GM23338 (cell line): ENCODE measurements around the gene BRSK2. TPM values are rescaled to one million over a fixed set of nuclear protein-coding genes. Genes with fewer than 3 reads are reported as not detected.
A peak's percentile ranks its signal among the peaks of the same experiment; 100 is the strongest.

Source experiments
- ATAC-seq: fragments of 200-7000 bp; cut with Tn5 transposase; 3 replicates; pipeline ENCODE4 v1.9.1; 2020
- DNase-seq: peaks from one replicate; pipeline ENCODE4 v3.0.0-alpha.2; 2015; ENCODE audit warnings: low spot score
- H2AFZ ChIP-seq: fragments of 200-600 bp; sonication (generic); 2 replicates; pipeline ENCODE4 v1.8.0; 2016; ENCODE audit warnings: antibody characterized with exemption, mild to moderate bottlenecking, moderate library complexity
- H3F3A ChIP-seq: fragments of 200-600 bp; sonication (generic); replicated peaks from 2 replicates; pipeline ENCODE4 v1.8.0; 2017; ENCODE audit warnings: antibody characterized with exemption, mixed run types, low read depth
- H3K27ac ChIP-seq: fragments of 200-600 bp; sonication (generic); 2 replicates; pipeline ENCODE4 v1.6.1; 2016; ENCODE audit warnings: low read depth
- H3K27me3 ChIP-seq: fragments of 200-600 bp; sonication (generic); 2 replicates; pipeline ENCODE4 v1.8.0; 2016; ENCODE audit warnings: mild to moderate bottlenecking, mixed run types, moderate library complexity; ENCODE audit not compliant: insufficient read depth
- H3K36me3 ChIP-seq: fragments of 200-600 bp; sonication (generic); 2 replicates; pipeline ENCODE4 v1.8.0; 2016; ENCODE audit warnings: mild to moderate bottlenecking; ENCODE audit not compliant: insufficient read depth
- H3K4me1 ChIP-seq: fragments of 200-600 bp; sonication (generic); 2 replicates; pipeline ENCODE4 v1.8.0; 2016; ENCODE audit warnings: mild to moderate bottlenecking, moderate library complexity; ENCODE audit not compliant: insufficient read depth
- H3K4me2 ChIP-seq: fragments of 200-600 bp; sonication (generic); 2 replicates; pipeline ENCODE4 v1.7.1; 2017; ENCODE audit warnings: mixed run types
- H3K4me3 ChIP-seq: fragments of 200-600 bp; sonication (generic); 2 replicates; pipeline ENCODE4 v1.6.1; 2016; ENCODE audit warnings: mixed run types
- H3K79me2 ChIP-seq: fragments of 200-600 bp; sonication (generic); replicated peaks from 2 replicates; pipeline ENCODE4 v1.8.0; 2017; ENCODE audit warnings: mild to moderate bottlenecking; ENCODE audit not compliant: insufficient read depth
- H3K9me2 ChIP-seq: fragments of 200-600 bp; sonication (generic); 2 replicates; pipeline ENCODE4 v1.8.0; 2017; ENCODE audit not compliant: insufficient read depth
- H4K20me1 ChIP-seq: fragments of 200-600 bp; sonication (generic); replicated peaks from 2 replicates; pipeline ENCODE4 v1.8.0; 2017; ENCODE audit warnings: mild to moderate bottlenecking; ENCODE audit not compliant: insufficient read depth
- H3K27ac Mint-ChIP-seq: 2 replicates; pipeline ENCODE4 v1.8.0; 2020; ENCODE audit warnings: inconsistent platforms, mild to moderate bottlenecking, moderate library complexity, mixed read lengths
- H3K27me3 Mint-ChIP-seq: 3 replicates; pipeline ENCODE4 v1.8.0; 2022; ENCODE audit warnings: low read depth, mild to moderate bottlenecking, moderate library complexity, mixed read lengths, inconsistent platforms; ENCODE audit not compliant: insufficient read depth, poor library complexity
- H3K36me3 Mint-ChIP-seq: 3 replicates; pipeline ENCODE4 v1.8.0; 2021; ENCODE audit warnings: low read depth, mild to moderate bottlenecking, inconsistent platforms, moderate library complexity, mixed read lengths
- H3K4me1 Mint-ChIP-seq: 3 replicates; pipeline ENCODE4 v1.8.0; 2020; ENCODE audit warnings: mild to moderate bottlenecking, inconsistent platforms, mixed read lengths
- H3K4me3 Mint-ChIP-seq: 3 replicates; pipeline ENCODE4 v1.8.0; 2021; ENCODE audit warnings: moderate library complexity, mild to moderate bottlenecking, inconsistent platforms, mixed read lengths
- H3K9me3 Mint-ChIP-seq: 3 replicates; pipeline ENCODE4 v1.8.0; 2020; ENCODE audit warnings: moderate library complexity, mild to moderate bottlenecking, inconsistent platforms, mixed read lengths
- JUNB ChIP-seq: IDR thresholded peaks from one replicate; pipeline ENCODE4 v1.6.1; 2016; ENCODE audit warnings: antibody characterized with exemption; ENCODE audit not compliant: unreplicated experiment
- STAT1 ChIP-seq: IDR thresholded peaks from one replicate; pipeline ENCODE4 v1.6.1; 2016; ENCODE audit warnings: antibody characterized with exemption; ENCODE audit not compliant: unreplicated experiment
- ZNF331 ChIP-seq: fragments of 250-450 bp; sonication (Bioruptor Pico); IDR thresholded peaks from 2 replicates; pipeline ENCODE4 v1.5.0; 2020; ENCODE audit warnings: low read depth, mild to moderate bottlenecking, moderate library complexity
- polyA plus RNA-seq: library from polyadenylated mRNA; unstranded; fragments of >200 nt; fragmentation: Nextera tagmentation; extraction: Ambion mirVana; gene quantifications from 2 replicates; pipeline ENCODE4 v1.2.1, GENCODE V29; 2016
- total RNA-seq: library from RNA; depleted of rRNA; stranded (reverse); fragments of >200 nt; shearing (Covaris generic); gene quantifications from 2 replicates; pipeline ENCODE4 v1.2.3, GENCODE V29; 2014
- TF ChIP-seq, protein P1 (sequence below), 2 experiments: fragments of 200-600 bp in 1 of 2; sonication (generic) in 1 of 2; conservative IDR thresholded peaks; 2 replicates each; pipeline versions ENCODE4 v1.5.1 to v1.6.1; 2016 to 2017; ENCODE audit warnings: antibody characterized with exemption in 2 of 2, low read depth in 2 of 2, mild to moderate bottlenecking in 2 of 2, moderate library complexity in 1 of 2
- TF ChIP-seq, protein P2 (sequence below): IDR thresholded peaks from 2 replicates; pipeline ENCODE4 v1.6.1; 2016; ENCODE audit warnings: antibody characterized with exemption
- TF ChIP-seq, protein P3 (sequence below): IDR thresholded peaks from one replicate; pipeline ENCODE4 v1.6.1; 2018; ENCODE audit warnings: antibody characterized with exemption; ENCODE audit not compliant: unreplicated experiment

BRSK2 gene
- total and polyA plus RNA-seq, 2 experiments from 2014 or later: 7.2 to 20.3 TPM

DNA sequence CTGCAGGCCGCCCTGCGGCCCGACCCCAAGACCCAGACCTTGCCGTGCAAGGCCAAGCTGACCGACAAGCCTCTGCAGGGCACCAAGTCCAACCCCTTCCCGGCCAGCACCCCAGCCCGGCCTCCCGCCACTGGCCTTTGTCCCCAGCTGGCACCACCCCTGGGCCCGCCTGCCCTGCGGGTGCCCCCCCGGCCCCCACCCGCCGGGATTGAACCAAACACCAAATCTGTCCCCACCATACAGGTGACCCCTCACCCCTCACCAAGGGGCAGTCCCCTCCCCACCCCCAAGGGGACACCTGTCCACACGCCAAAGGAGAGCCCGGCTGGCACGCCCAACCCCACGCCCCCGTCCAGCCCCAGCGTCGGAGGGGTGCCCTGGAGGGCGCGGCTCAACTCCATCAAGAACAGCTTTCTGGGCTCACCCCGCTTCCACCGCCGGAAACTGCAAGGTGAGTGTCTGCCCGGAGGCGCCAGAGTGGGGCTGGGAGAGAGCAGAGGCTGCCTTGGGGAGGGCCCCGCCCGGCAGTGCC lies 60.7 kb downstream of the BRSK2 start (continued):
- TF ChIP-seq, protein P1, sequence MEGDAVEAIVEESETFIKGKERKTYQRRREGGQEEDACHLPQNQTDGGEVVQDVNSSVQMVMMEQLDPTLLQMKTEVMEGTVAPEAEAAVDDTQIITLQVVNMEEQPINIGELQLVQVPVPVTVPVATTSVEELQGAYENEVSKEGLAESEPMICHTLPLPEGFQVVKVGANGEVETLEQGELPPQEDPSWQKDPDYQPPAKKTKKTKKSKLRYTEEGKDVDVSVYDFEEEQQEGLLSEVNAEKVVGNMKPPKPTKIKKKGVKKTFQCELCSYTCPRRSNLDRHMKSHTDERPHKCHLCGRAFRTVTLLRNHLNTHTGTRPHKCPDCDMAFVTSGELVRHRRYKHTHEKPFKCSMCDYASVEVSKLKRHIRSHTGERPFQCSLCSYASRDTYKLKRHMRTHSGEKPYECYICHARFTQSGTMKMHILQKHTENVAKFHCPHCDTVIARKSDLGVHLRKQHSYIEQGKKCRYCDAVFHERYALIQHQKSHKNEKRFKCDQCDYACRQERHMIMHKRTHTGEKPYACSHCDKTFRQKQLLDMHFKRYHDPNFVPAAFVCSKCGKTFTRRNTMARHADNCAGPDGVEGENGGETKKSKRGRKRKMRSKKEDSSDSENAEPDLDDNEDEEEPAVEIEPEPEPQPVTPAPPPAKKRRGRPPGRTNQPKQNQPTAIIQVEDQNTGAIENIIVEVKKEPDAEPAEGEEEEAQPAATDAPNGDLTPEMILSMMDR (conservative IDR thresholded peaks at IDR 0.05; ENCODE audit: low read depth in 2 of 2): no peak
- no peak for TF ChIP-seq STAT1
- TF ChIP-seq, protein P2, sequence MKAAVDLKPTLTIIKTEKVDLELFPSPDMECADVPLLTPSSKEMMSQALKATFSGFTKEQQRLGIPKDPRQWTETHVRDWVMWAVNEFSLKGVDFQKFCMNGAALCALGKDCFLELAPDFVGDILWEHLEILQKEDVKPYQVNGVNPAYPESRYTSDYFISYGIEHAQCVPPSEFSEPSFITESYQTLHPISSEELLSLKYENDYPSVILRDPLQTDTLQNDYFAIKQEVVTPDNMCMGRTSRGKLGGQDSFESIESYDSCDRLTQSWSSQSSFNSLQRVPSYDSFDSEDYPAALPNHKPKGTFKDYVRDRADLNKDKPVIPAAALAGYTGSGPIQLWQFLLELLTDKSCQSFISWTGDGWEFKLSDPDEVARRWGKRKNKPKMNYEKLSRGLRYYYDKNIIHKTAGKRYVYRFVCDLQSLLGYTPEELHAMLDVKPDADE: no peak
- TF ChIP-seq ZNF331: no peak

DNA sequence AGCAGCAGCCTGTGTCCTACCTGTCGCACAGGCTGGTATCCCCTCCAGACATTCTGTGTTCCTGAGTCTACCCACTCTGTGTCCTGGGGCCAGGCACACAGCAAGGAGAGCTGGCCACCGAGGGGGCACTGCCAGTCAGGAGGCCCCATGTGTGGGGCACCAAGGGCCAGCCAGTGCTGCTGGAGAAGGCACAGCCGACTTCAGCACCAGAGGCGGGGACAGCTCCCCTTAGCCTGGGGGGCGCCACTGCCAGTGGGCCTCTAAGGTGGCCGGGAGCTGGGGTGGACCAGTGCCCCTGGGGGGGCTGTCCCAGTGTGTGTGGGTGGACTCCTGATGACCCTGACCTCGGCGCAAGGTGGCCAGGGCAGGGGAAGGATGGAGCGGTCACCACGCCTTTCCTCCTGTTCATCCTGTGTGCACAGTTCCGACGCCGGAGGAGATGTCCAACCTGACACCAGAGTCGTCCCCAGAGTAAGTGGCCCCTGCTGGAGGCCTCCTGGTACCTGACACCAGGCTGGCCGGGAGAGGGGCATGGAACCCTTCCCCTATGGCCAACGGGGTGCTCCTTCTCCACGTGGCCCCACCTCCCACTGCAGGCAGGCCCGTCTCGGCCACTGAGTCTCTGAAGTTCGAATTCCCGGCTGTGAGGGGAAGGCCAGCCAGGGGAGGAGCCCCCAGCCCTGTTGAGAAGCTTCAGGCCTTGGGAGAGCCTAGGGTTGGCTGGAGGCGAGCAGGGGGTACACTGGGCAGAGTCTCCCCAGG lies 61.4 kb downstream of the BRSK2 start:
- DNase-seq (no peak), ATAC-seq (no peak)
- no peaks in the 10 kb centered on the region for H3F3A ChIP-seq
- no peak overlapping the region for H3K4me3 ChIP-seq
- no peaks in the 10 kb centered on the region for H3K79me2 ChIP-seq
- TF ChIP-seq, protein P3, sequence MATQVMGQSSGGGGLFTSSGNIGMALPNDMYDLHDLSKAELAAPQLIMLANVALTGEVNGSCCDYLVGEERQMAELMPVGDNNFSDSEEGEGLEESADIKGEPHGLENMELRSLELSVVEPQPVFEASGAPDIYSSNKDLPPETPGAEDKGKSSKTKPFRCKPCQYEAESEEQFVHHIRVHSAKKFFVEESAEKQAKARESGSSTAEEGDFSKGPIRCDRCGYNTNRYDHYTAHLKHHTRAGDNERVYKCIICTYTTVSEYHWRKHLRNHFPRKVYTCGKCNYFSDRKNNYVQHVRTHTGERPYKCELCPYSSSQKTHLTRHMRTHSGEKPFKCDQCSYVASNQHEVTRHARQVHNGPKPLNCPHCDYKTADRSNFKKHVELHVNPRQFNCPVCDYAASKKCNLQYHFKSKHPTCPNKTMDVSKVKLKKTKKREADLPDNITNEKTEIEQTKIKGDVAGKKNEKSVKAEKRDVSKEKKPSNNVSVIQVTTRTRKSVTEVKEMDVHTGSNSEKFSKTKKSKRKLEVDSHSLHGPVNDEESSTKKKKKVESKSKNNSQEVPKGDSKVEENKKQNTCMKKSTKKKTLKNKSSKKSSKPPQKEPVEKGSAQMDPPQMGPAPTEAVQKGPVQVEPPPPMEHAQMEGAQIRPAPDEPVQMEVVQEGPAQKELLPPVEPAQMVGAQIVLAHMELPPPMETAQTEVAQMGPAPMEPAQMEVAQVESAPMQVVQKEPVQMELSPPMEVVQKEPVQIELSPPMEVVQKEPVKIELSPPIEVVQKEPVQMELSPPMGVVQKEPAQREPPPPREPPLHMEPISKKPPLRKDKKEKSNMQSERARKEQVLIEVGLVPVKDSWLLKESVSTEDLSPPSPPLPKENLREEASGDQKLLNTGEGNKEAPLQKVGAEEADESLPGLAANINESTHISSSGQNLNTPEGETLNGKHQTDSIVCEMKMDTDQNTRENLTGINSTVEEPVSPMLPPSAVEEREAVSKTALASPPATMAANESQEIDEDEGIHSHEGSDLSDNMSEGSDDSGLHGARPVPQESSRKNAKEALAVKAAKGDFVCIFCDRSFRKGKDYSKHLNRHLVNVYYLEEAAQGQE: peak; percentile 74
- no peak for TF ChIP-seq JUNB
- no peak overlapping the region for H3K27ac ChIP-seq
- H2AFZ ChIP-seq: no peak overlapping the region
- H3K9me3 Mint-ChIP-seq: no peaks in the 10 kb centered on the region
- H3K36me3 ChIP-seq: no peaks in the 10 kb centered on the region
- no peaks in the 10 kb centered on the region for H3K27me3 ChIP-seq
- no peaks in the 10 kb centered on the region for H3K9me2 ChIP-seq
- H3K36me3 Mint-ChIP-seq: peaks cover 4% of the 10 kb centered on the region; the same call in 1 of the 3 replicates
- H3K4me1 ChIP-seq: no peaks in the 10 kb centered on the region
- peaks cover 9% of the 10 kb centered on the region for H3K27me3 Mint-ChIP-seq
- H3K4me2 ChIP-seq: no peak overlapping the region
- no peaks in the 10 kb centered on the region for H3K4me1 Mint-ChIP-seq
- H3K4me3 Mint-ChIP-seq: no peak overlapping the region
- H4K20me1 ChIP-seq: no peaks in the 10 kb centered on the region; the same call in 1 of the 2 replicates
- H3K27ac Mint-ChIP-seq: no peak overlapping the region
